Measurements from ENCODE around the gene NTPCR.
"Not testable (repeated sequence)": the region's sequence is repeated elsewhere in the genome, so short reads cannot be mapped to it uniquely, and the experiment has no call there.

Gene NTPCR

GRCh38 chr1:232987046-232987773 is 36.8 kb downstream of the NTPCR start:
- DNase-seq: no peak

- DNase-seq: no peak
Observed at GRCh38 chr1:232987774-232988140, 37.3 kb downstream of the NTPCR start.

DNA sequence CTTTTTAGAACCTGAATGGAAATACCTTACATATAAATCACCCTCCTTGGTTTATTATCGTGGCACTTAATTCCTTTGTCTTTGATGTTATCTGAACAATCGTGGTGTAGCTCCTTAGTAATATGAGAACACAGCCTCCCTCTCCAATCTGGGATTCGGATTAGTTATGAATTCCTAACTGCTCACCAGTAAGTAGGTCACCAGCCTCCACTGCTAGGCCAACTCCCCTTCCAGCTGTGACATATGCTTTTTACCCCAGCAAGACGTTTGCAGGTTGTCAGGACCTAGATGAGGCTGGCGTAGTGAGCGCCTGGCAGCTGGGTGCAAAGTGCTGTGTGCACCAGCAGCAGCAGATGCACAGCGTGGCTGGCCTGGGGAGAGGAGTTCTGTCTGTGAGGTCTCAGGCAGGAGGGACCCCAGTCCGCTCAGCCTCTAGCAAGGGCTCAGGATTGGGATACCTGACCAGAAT is 38.2 kb downstream of the NTPCR start:
- DNase-seq: peak; percentile 63

- no peak for DNase-seq
Observed at GRCh38 chr1:232990176-232991128, 40.0 kb downstream of the NTPCR start.

- DNase-seq: no peak
Observed at GRCh38 chr1:232991238-232991637, 40.8 kb downstream of the NTPCR start.

DNA sequence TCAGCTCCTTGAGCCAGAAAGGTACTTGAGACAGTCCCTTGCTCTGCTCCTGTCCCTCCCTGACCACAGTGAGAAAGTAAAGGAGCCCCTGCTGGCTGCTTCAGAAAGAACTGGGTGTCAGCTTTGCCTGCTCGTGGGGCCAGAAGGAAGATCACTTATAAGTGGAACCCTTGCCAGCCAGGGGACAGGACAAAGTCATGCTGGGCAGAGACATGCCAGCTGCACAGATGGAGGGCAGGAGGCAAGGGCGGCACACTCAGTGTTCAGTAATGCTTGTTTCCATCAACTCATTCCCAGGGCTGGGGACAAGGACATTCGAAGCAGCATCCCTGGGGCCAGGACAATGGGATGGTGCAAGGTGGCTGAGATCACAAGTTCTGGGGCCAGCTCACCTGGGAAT is 41.8 kb downstream of the NTPCR start:
- no peak for DNase-seq

GRCh38 chr1:232993555-232993954 is 43.1 kb downstream of the NTPCR start:
- DNase-seq: no peak

GRCh38 chr1:232995189-232995588 is 44.8 kb downstream of the NTPCR start:
- DNase-seq: no peak

GRCh38 chr1:232996143-232996542 is 45.7 kb downstream of the NTPCR start:
- no peak for DNase-seq

- no peak for DNase-seq
Observed at GRCh38 chr1:232998138-232998537, 47.7 kb downstream of the NTPCR start.

DNA sequence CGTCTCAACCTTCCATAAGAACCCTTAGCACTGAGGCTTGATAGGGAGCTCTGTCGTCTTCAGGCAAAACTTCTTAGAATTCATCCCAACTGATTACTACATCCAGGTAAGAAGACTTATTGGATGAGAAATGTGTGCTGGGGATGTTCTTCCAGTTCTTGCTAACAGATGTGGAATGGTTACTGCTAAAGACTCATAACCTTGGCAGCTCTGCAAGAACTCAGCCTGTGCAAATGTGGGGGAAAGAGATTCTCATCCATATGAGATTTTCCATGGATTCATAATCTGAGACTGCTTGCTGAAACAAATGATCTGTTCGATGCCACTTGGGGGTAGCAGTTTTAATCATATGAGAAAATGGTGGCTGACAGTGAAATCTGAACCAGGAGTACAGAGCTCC is 48.2 kb downstream of the NTPCR start:
- no peak for DNase-seq

DNA sequence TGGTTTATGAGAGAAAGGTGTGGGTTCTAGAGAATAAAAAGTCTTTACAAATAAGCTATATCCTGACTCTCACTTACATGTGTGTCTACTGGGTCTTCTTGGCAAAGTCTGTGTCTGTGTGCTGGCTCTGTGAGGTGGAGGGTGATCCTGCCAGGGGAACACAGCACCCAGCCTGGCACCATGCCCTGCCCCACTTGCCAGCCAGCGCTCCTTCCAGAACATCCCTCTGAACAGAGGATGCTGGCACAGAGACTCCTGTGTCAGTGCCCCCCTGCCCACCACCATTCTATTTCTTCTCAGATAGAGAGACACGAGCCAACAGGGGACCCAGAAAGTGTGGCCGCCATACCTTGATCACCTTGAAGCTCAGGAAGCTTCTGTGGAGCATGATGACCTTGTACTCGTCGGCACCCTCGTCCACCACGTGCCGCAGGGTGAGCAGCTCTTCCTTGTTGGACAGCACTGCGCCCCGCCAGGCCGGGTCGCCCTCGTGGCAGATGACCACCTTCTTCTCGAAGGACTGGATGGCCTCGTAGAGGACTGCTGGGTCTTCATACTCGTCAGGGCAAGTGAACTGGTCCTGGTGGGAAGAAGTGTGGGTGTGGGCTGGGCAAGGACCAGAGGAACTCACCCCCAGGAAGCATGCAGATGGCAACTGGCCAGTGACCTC is 49.7 kb downstream of the NTPCR start:
- no peak for DNase-seq

- not testable (repeated sequence) for DNase-seq
Observed at GRCh38 chr1:233003638-233004037, 53.2 kb downstream of the NTPCR start.

DNA sequence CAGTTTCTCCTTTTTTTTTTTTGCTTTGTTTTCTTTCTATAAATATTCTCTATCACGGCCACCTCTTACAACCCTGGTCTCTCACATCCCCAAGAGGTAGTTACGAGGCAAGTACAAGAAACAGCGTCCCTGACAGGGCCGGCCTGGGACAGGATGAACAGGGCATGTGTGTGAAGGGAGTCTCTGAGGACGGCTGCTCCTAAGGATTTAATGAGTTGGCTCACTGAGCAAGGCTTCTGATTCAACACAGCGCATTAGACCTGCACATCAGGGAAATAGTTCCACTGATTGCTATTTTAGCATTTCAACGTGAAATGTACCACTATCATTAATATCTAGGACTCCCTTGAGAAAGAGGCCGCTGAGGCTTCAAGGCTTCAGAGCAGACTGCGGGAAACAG is 54.0 kb downstream of the NTPCR start:
- DNase-seq: no peak

GRCh38 chr1:233005156-233005555 is 54.7 kb downstream of the NTPCR start:
- DNase-seq: no peak

DNA sequence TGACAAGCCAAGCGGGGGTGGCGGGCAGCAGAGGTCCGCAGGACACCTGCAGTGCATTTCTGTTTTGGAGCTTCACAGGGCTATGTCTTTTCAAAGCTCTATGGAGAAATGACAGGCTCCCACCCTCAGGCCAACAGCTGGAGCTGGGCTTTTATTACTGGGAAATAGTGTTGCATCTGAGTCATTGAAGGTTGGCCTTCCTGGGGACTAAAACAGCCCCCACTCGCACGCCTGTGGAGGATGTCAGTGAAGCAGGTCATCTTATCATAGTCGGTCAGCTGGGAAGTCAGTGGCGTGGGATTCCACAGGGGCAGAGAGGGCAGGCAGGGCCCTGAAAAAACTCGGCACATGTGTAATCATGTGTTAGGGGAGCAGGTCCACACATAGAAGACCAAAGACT is 55.3 kb downstream of the NTPCR start:
- DNase-seq: peak; percentile 27

DNA sequence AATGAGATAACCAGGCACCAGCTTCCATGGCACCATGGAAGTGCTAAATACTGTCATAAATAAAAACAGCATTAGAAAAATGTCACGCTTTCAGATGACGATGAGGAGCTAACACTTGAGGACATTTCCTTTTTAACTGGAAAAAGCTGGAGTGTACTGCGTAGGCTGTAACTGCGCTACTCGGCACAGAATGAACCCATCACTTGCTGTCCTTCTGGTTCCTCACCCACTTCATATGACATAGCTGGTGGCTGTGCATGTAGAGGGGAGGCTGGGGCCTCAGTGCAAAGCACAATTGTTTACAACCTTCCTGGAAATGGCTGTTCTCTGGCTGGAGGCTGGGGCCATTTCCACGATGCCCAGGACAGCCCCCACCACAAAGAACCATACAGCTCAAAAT is 55.7 kb downstream of the NTPCR start:
- no peak for DNase-seq

DNA sequence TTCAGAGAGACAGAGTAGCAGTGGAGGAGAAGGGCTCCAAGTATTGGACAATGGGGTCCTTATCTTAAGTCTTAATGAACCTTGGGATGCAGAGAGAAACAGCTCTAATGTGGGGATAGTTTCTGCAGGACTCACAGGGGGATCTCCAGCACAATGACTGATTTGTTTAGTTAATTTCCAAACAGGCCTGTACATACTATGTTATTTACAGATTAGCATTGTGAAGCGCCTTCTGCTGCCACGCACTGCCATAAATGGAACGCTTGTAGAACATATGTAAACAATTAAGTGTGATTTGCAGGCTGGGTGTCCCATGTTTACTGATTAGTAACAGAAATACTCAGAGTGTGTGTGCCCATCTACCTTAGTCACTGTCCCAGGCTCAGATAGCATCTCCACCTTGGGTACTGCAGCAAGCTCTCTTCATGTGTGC is 56.1 kb downstream of the NTPCR start:
- DNase-seq: peak; percentile 5

GRCh38 chr1:233010146-233010545 is 59.7 kb downstream of the NTPCR start:
- DNase-seq: no peak

- DNase-seq: no peak
Observed at GRCh38 chr1:233012021-233012420, 61.6 kb downstream of the NTPCR start.

GRCh38 chr1:233015965-233016364 is 65.6 kb downstream of the NTPCR start:
- no peak for DNase-seq

GRCh38 chr1:233016798-233017197 is 66.4 kb downstream of the NTPCR start:
- no peak for DNase-seq

- DNase-seq: no peak
Observed at GRCh38 chr1:233019083-233019482, 68.7 kb downstream of the NTPCR start.
